NCI-H2107 (cell line): ENCODE data around the gene APBA2.

Experiments
- DNase-seq: peaks from one replicate; lab custom pipeline; 2025; lab: John Stamatoyannopoulos, UW

APBA2 gene

DNA sequence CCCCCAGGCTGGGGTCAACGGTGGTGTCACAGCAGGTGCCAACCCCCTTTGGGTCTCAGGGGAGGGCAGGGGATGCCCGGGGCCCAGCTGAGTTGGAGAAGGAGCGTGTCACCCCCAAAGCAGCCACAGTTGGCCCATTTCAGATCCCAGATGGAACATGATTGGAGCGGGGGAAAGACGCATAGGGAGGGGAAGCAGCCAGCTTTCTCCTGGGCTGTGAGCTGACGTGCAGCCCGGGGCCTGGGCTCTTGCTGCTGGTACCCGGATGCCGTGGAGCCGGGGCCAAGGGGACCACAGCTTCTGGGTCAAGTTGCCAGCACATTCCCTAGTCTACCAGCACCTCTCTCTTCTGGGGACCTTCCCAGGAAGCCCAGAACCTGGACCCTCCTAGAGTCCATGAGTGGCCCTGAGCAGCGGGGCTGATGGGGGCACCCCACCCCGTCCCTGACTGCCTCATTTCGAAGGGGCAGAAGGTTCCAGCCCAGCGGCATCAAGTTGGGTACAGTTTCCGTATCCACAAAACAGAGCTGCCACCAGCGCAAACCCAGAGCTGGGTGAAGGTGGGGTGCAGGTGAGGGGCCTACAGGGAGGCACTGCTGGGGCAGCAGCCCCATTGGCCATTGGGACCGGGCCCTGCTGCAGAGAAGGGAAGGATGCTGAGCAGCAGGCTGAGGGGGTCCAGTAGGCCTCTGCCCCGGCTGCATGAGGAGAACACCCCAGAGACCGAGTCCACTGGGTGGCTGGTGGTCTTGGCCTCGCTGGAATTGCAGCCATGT, 235.0 kb downstream of the APBA2 start:
- DNase-seq, result no peak

DNA sequence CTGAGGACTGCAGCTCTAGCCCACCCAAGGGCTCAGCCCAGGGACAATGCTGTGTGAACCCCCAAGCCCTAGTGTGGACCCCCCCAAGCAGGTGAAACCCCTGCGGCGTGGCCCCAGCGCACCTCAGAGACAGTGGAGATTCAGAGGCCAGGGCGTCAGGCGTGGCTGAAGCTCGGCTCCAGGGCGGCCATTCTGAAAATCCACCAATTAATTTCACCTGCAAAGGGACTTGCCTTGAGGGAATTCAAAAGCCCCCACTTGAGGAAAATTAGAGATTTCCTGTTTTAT, 235.5 kb downstream of the APBA2 start:
- no peak for DNase-seq

DNA sequence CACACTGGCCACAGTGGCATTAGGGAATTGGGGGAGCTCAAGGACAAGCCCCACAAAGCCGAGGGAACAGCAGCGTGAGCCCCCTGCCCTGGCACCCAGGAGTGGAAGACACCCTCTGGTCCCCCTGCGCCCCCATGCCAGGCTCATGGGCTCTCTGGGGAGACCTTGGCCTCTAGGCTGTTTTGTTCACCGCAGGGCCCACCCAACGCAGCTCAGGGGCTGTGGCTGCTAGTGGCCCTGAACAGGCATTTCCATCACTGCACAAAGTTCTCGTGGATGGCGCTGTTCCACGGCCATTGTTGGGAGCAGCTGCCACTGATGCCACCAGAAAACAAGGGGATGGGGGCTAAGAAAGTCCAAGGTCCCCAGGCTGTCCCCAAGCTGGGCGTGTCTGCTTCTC, 236.1 kb downstream of the APBA2 start:
- no peak for DNase-seq

DNA sequence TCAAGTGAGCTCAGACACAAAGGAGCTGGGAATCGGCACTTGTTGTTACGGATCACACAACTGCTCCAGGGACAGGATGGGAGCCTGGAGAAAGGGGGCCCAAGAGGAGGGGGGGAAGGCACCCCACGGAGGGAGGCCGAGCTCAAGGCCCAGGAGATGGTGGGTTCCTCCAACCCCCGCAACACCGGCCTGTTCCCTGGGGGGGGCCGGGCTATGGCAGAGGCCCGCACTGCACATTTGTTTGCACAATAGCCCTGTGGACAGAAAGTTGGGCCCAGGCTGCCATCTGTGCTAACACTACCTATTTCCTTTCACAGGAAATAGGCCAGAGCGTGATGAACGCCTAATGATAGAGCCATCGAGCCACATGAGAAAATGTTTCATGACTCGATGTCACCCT, 236.7 kb downstream of the APBA2 start:
- no peak for DNase-seq

DNA sequence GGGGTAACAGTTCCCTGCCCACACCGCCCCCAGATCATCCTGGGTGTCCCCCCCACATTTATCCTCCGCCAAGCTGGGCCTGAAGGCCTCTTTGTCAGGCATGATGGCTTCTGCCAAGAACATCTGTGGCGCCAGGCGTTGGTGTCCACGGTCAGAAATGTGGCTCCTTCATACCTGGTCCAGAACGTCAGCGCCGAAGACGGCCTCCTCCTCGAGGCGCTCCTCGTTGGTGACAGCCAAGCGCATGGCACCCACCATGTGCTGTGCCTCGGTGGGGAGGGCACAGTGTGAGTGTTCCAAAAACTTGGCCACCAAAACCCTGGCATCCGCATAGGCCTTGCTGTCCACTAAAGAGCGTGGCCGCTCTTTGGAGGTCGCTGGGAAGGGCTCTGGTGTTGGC, 237.4 kb downstream of the APBA2 start:
- DNase-seq, result no peak

DNA sequence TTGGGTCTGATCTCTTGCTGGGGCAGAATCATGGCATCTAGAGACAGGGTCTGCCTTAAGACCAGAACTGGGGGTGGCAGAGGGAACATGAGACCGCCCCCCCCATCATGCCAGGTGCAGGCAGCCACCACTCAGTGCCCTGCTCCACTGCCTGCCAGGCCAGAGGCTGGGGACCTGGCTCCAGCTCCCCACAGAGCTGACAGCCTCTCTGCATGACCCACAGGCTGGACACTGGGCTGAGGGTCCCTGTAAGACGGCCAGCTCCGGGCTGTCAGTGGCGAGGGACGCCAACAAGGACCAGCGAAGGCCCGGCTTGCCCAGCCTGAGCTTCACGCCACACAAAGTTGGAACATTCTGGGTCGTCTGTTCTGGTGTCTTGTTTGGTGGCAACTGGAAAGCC, 238.2 kb downstream of the APBA2 start:
- DNase-seq, result no peak

DNA sequence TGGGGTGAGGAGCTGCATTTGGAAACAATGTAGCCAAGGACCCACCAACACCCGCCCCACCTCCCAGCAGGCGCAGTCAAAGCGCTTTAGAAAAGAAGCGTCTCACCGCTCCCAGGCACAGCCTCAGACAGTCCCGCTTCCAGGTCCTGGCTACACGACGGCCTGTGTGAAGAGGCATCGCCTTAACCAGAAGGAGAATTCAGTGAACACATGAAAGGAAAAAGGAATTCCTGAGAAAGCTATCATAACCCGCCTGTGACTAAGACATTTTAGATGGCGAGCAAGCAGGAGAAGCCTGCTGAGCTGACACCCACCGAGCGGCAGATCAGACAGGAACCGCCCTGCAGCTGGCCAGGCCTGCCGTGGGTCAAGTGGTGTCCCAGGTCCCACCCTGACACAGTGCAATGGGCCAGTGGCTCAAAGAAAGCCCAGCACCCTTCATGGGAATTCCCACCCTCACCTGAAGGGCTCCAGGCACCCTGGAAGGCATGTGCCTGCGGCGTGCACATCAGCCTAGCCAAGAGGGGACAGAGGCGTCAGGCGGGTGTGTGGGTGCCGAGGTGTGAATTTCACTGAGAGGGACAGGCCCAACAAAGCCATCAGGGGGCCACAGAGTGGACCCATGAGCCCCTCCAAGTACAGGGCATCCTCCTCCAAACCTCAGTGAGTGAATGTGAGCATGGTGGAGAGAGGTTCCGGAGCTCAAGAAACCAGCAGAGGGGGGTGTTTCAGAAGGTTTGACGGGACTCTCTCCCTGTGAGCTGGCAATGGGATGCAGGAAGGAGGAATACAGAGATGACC, 239.0 kb downstream of the APBA2 start:
- no peak for DNase-seq

DNA sequence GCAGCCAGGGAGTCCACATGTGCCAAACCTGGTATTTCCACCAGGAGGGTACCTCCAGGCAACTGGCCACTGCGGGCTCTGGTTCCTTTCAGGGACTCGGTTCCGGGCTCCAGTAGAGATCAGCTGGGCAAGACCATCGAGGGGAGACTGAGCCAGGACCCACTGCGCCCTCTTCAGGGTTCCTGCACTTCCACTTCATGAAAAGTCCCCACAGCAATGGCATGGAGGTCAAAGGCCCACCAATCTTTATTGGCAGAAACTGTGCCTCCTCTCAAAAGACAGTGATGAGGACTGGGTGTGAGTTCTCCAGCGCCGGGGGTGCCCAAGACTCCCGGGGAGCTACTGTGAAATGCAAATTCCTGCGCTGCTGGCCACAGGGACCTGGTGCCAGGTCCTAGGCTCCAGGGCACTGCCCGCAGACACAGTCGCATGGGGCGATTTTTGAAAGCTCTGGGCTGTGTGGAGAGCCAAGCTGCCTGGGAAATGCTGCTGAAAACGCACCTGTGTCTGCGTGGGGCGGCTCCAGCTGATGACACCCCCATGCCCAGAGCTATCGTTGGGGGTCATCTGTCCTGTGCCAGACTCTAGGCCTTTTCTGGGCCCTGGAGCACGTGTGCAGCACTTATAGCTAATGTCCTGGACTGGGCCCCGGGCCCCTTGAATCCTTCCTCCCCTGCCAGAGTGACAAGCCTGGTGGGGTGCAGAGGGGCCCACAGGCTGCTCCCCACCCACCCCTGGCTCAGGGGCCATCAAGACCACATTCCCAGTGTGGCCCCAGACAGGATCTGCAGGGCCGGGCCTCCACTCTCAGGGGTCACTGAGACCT, 239.8 kb downstream of the APBA2 start:
- no peak for DNase-seq

DNA sequence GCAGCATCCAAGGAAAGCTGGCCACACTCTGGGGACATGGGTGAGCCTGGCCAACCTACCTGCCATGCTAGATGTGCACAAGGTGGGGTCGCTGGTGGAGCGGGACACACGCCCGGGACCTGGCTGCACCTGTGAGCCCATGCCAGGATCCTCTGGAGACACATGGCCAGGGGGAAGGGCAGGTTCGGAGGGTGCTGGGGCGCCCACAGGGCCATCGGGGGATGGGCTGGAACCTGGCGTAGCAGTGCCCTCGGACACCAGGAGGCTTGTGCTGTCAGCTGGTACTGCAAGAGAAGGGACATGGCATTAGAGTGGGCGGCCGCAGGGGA, 240.4 kb downstream of the APBA2 start:
- no peak for DNase-seq

DNA sequence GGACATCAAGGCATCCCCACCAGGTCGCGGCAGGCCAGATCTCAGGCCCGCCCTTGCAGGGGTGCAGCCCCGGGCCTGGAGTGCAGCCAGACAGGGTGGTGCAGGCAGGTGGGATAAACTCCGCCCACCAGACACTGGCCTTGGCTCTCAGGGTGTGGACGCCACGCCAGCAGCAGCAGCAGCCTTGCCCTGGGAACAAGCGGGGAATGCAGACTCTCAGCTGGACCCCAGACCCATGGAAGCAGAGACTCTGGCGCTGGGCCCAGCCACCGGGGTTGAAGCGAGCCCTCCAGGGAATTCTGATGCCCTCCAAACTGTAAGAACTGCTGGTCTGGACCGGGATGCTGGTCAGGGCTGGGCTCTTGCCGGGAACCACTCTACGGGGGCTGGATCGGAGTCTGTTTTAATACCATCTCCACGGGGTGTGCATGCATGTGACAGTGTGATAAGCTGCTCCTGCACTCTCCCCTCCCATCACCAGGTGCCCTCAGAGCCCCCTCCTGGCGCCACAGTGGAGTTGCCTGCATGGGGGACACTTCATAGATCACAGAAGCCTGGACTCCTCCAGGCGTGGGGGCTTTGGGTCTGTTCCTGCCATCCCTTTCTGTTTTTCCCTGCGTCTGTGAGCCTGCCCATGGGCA, 241.2 kb downstream of the APBA2 start:
- DNase-seq, result no peak

DNA sequence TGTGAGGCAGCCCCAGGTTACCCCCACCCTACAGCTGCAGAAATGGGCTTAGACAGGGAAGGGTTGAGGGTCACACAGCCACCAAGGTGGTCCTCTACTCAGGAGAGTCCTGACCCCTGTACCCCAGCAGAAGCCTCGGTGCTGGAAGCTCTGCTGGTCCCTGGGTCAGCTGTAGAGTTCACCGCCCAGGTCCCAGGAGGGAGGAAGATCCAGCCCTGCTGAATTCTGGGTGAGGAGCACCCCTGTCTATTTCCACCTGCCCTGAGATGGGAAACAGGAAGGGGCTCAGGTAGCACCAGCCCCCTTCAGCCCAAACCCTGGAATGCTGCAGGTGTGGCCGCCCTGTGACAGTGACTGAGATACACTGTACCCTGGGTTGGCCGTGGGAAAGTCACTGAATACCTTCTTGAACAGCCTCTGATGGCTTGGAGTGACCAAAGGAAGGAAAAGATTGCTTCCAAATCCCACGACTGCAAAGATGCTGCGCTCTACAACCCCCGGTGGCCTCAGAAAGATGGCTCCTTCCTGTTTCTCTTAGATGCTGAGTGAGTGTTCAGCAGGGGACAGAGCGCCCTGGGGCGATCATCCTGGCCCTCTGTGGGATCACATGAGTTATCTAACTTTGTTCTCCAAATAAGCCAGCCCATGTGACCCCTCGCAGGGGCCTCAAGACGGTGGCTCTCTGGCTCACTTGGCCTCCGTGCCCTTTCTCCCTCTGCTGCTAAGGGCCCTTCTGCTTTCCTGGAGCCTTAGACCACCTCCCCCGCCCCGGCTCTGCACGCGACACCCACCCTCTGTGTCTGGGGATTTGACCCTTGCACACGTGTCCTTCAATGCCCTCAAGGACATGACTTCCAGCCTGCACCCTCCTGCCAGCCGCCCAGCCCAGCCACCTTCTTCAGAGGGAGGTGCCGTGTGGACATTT, 242.0 kb downstream of the APBA2 start:
- DNase-seq, result no peak

DNA sequence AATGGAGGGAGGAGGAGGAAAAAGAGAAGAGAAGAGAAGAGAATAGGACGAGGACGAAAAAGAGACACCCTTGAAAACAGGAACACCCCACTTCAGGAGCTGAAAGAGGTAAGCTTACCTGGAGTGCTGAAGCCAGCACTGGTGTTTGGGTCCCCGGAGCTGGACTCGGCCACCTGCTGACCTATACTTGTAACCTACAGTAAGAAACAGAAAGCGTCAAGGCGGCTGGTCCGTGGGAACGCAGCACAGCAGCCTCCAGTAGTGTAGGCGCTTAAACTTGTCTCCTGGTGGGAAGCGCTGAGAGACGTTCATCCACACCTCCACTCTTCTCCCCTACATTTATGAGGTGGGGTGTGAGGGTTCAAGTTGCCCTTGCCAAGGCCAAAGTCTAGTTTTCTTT, 242.9 kb downstream of the APBA2 start:
- DNase-seq, result no peak

DNA sequence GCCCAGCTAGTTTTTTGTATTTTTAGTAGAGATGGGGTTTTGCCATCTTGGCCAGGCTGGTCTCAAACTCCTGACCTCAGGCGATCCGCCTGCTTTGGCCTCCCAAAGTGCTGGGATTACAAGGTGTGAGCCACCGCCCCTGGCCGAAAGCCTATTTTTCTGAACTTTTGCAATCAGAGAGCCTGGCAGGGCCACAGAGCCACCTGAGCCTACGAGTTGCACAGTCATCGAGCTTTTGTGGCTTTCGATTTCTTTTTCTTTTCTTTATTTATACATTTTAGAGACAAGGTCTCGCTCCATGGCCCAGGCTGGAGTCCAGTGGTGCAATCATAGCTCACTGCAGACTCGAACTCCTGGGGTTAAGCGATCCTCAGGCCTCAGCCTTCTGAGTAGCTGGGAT, 243.4 kb downstream of the APBA2 start:
- no peak for DNase-seq

DNA sequence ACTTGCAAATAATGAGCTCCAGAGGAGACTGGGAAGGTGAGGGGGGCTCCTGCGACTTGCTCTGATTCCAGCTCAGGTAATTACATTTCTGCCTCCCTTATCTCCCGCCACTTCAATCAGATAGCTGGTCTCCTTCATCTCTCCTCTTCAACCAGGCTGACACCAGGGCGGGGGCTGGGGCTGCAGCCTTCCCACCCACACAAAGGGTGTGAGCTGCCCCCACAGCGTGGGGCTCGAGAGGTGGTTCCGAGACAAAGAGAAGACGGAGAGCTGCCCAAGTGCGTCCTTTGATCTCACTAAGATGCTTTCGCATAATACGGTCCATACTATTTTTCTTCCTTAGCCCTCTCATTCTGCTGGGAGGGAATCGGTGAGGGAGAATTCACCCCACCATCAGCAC, 244.2 kb downstream of the APBA2 start:
- no peak for DNase-seq

DNA sequence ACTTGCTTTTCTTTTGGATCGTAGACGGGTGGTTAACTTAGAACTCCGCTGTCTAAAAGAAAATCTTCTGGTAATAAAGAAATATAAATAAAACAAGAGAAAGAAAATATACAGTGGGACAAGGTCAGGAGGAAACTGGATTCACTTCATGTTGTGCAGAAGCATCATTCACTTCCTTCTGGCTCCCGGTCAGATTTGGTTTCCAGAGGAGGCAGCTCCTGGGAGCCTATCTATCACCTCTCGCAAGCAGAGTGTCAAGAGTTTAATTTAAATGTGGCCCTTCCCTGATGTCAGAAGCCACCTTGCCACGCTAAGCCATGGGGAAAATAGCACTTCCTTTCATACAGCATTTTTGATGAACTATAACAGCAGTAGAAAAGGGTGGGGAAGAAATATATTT, 244.7 kb downstream of the APBA2 start:
- no peak for DNase-seq

DNA sequence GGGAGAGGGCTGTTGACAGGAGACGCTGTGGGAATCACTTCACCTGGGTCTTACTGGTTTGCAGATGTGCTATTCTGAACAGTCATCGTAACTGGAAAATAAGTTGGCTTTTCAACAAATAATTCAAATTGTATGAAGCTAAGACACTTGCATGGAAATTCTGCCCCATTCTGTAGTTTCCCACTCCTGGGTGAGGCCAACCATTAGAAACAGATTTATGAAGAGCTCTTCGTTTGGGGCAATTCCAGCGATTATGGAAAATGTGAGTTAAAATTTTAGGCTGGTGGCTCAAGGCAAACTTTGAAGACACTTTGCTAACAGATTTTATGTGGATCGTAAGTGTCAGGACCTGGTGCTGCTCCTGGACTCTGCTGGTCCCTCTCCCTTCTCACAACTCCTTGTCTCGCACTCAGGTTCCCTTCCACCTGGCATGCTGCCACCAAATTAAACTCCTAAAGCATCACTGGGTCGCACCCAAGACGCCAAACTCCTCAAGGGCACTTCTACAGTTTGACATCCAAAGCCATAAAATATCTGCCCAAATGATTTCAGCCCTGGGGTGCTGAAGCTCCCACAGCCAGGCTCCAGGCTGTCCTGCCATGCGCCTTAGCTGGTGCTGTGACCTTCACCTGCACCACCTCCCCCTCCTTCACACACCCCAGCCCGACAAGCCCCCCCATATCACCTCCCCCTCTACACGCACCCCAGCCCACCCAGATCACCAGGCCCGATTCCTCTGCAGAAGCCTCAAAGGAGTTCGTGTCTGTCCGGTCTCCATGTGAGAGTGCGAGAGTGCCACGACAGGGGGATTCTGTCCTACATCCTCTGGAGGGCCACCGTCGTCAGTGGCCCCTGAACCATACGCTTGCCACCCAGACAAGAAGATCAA, 245.4 kb downstream of the APBA2 start:
- no peak for DNase-seq

DNA sequence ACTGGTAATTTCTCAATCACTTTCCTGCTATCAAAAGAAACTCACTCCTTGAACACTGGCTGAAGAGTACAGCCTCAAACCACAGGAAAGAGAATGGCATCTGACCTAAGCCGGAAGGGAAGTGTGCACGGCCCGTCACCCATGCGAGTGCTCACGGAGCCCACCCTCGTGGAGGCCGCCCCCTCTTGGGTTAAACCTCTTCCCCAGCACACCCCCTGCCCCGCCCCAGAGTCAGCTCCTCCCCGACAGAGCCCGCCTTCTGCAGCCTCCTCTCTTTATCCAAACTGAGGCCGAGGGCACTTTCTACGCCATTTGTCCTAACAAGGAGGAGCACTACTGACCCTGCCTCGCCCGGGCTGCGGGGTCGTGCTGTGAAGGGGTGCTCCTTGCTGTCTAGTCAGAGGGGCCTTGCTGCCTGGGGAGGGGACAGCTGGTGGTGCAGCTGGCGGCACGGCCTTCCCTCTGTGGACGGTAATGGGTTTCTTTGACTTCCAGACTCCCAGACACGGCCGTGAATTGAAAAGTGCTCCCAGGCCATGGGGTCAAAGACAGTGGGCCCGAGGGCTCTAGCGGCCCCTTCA, 246.2 kb downstream of the APBA2 start:
- DNase-seq, result no peak

DNA sequence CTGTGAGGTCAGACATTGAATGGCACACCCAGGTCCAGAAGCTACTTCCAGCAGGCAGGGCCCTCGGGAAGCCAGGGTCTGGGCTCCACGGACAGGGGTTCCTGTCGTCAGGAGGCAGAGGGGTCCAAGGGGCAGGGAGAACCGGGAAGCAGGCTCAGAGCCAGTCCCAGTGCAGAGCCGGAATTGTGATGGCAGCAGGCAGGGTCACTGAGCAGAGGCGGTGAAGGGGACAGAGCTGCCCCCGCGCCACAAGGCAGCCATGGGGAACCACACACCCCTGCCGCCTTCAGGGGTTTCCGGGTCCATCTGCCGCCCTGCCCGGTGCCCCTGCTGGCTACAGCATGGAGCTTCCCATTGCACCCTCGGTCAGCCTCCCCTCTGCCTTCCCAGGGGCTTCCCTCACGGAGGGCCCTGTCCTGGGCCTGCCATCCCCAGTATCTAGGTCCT, 247.0 kb downstream of the APBA2 start:
- no peak for DNase-seq

DNA sequence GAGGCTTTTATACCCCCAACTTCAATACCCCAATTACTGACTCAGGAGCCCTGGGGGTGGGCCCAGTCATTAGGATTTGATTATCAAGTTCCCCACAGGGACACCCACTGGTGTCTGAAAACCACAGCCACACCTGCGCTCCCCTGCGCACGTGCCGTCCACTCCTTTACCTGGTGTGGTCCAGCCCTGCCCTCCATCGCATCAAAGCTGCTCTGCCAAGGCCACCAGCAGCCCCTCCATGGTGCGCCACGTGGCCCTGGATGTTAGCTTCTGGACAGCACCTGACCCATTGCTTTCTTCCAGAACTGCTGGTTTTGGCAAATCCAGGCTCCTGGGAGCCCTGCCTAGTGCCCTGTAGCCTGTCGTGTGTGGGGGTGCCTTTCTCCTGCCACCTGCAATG, 247.5 kb downstream of the APBA2 start:
- DNase-seq, result no peak

DNA sequence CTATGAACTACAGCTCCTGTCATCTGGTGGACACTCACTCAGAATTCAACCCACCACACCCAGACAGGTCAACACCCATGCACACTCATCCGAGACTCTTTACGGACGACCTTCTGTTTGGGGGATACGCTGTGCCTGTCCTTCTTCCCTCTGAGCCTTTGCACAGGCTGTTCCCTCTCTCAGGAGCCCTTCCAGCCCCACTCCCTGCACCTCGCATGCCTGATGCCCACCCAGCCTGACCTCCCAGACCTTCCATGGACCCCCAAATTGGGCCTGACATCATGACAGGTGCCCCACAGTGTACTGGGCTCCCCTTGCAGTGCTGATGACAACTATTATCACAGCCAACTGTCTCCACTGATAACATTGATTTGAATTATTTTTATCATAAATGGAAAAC, 248.0 kb downstream of the APBA2 start:
- DNase-seq, result no peak
